K562 (cell line): ENCODE data around the gene MRPL10.

Experiments
- HDAC3 ChIP-seq: fragments of 450-650 bp; IDR thresholded peaks from 2 replicates; pipeline ENCODE4 v1.6.1; 2018; ENCODE audit warnings: borderline replicate concordance, mild to moderate bottlenecking, moderate library complexity; ENCODE audit not compliant: partially characterized antibody
- HDAC6 ChIP-seq: IDR thresholded peaks from 2 replicates; pipeline ENCODE4 v1.6.1; 2012; ENCODE audit warnings: low read depth, mild to moderate bottlenecking, control low read depth, inconsistent platforms, low read length, moderate library complexity
- MEF2A ChIP-seq: IDR thresholded peaks from 2 replicates; pipeline ENCODE4 v1.6.1; 2011; ENCODE audit warnings: low read depth, mild to moderate bottlenecking, low read length, moderate library complexity; ENCODE audit not compliant: control insufficient read depth
- POLR2A ChIP-seq: fragments of 450-650 bp; conservative IDR thresholded peaks from 2 replicates; pipeline ENCODE4 v1.6.1; 2016
- STAT5A ChIP-seq: IDR thresholded peaks from 2 replicates; pipeline ENCODE4 v1.6.1; 2012; ENCODE audit warnings: low read length, inconsistent platforms, borderline replicate concordance
- TGIF2 ChIP-seq: sonication (generic); formaldehyde crosslinking; IDR thresholded peaks from 2 replicates; pipeline ENCODE4 v1.8.1; 2022; ENCODE audit warnings: mild to moderate bottlenecking, missing genetic modification reagents, moderate library complexity
- U2AF1 ChIP-seq: fragments of 200-400 bp; formaldehyde crosslinking; optimal IDR thresholded peaks from 2 replicates; pipeline ENCODE3; 2017; ENCODE audit warnings: mild to moderate bottlenecking, low read depth, low read length, moderate library complexity
- ZFX ChIP-seq: sonication (generic); formaldehyde crosslinking; IDR thresholded peaks from 2 replicates; pipeline ENCODE4 v1.8.0; 2022; ENCODE audit warnings: mild to moderate bottlenecking, missing genetic modification reagents, moderate library complexity
- ZNF143 ChIP-seq: sonication (generic); formaldehyde crosslinking; IDR thresholded peaks from 2 replicates; pipeline ENCODE4 v1.9.0; 2022; ENCODE audit warnings: mild to moderate bottlenecking, missing genetic modification reagents
- TF ChIP-seq, protein P1 (sequence below), 3 experiments: IDR thresholded peaks in 2 of 3; conservative IDR thresholded peaks in 1 of 3; 2 replicates each; pipeline ENCODE4 v1.5.1; 2011 to 2012; ENCODE audit warnings: low read length in 3 of 3, mild to moderate bottlenecking in 3 of 3, control low read depth in 2 of 3, improper control_type of control experiment in 1 of 3, inconsistent platforms in 1 of 3, low read depth in 1 of 3, mixed read lengths in 1 of 3, moderate library complexity in 1 of 3; ENCODE audit not compliant: insufficient read depth in 2 of 3

DNA sequence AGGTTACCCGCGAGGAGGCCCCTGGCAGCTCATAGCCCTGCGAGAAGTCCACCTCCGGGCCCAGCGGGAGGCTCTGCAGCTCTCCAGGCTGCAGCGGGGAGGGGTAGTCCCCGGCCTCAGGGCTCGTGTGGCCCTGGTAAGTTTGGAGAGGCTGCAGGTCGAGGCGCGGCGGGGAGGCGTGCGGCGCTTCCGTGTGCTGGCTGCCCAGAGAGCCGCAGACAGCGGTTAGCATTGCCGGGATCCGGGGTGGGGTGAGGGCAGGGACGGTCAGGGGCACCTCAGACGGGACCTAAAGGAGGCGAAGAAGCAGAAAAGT lies 16.8 kb upstream of the MRPL10 start:
- TF ChIP-seq HDAC3 (no peak), POLR2A (no peak), TGIF2 (CRISPR knock-in tag) (no peak), HDAC6 (no peak), U2AF1 (no peak), STAT5A (no peak), MEF2A (no peak), ZFX (CRISPR knock-in tag) (no peak), ZNF143 (CRISPR knock-in tag) (no peak)
- TF ChIP-seq, protein P1, sequence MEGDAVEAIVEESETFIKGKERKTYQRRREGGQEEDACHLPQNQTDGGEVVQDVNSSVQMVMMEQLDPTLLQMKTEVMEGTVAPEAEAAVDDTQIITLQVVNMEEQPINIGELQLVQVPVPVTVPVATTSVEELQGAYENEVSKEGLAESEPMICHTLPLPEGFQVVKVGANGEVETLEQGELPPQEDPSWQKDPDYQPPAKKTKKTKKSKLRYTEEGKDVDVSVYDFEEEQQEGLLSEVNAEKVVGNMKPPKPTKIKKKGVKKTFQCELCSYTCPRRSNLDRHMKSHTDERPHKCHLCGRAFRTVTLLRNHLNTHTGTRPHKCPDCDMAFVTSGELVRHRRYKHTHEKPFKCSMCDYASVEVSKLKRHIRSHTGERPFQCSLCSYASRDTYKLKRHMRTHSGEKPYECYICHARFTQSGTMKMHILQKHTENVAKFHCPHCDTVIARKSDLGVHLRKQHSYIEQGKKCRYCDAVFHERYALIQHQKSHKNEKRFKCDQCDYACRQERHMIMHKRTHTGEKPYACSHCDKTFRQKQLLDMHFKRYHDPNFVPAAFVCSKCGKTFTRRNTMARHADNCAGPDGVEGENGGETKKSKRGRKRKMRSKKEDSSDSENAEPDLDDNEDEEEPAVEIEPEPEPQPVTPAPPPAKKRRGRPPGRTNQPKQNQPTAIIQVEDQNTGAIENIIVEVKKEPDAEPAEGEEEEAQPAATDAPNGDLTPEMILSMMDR (IDR thresholded peaks at IDR 0.05 in 2 of 3, conservative IDR thresholded peaks at IDR 0.05 in 1 of 3; ENCODE audit: insufficient read depth in 2 of 3, low read depth in 1 of 3, low read length in 3 of 3): no peak
